Fibroblast of the conjunctiva (primary cell): ENCODE data around the gene SLC19A1.

ENCODE experiments used
- DNase-seq: peaks from one replicate; pipeline ENCODE4 v3.0.0-alpha.2; 2010; ENCODE audit warnings: low read depth

Gene SLC19A1

DNA sequence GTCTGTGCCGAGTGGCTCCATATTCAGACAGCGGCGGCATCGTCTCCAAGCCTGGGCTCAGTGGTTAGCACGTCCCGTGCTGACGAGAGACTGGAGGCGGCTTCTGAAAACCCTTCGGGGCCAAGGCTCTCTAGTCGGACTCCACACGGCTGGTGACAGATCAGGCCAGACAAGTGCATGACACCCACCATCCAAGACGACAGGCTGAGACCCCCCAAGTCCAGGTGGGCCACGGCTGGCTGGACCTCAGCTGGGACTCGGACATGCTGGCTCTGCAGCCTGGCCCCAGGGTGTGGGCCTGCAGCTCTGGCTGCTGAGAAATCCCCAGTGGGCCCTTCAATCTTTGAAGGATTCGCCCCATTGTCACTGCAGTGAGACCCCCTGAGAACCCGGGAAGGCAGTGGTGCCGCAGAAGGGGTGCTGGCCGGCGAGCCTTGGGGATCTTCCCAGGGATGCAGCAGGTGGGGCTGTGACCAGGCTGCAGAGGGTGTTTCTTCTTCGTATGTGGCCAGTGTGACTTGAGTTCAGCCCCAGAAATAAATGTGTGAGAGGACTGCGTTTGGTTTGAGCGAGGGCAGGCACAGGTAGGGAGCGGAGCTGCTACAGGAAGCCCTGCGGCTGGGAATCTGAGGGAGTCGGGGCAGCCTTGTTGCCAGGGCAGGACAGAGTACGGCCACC, 15.9 kb upstream of the SLC19A1 start:
- no peak for DNase-seq

DNA sequence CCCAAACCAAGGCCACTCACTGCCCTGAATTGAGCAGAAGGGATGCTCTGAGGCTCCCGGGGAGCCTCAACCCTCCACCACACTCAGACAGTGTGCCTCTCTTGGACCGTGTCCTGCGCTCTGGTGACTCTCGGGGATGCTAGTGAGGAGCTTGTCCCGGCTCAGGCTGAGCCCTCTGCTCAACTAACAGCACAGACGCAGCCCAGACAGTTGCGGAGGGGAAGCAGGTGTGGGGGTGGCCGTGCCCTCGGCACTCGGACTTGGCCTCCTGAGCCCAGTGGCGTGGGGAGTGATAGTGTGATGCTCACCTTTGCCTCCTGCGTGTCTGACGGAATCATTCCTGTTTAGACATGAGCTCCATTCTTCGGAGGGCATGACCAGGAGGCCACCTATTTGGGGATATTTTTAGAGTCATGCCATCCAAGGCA, 15.4 kb upstream of the SLC19A1 start:
- no peak for DNase-seq

DNA sequence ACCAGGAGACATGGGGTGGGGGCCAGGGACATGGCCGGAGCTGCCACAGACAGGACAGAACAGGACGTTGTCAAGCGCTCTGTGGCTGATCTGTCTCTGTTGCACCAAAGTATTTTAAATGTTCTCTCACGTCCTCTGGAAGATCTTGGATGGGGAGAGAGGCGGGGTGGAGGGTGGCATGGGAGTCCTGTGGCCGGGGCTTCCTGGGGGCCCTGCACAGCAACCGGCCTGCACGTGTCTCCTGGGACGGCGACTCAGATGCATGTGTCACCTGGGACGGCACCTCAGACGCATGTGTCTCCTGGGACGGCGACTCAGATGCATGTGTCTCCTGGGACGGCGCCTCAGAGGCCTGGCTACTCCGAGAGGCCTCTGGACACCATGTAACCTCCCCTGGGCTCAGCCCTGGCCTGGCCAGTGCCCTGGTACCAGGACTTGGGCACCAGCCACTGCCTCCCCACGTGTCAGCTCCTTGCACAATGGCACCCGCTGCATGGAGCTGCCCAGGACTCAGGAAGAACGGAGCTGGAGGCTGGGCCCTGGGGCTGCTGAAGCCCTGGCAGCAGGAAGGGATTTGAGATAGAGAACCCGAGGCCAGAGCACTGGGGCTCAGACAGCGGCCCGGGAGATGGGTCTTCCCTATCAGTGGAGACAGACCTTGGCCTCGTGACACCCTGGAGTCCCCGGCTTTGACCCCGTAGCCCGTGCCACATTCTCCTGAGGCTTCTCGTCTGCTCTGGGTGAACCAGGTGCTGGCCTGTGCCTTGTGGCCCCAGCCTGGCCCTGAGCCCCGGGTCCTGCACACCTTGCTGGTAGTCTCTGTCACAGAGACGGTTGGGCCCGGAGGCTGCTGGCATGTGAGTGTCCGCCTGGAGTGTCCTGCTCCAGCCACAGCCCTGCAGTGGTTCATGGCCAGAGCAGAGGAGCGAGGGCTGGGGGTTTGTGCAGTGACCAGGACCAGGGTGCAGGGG, 14.7 kb upstream of the SLC19A1 start:
- no peak for DNase-seq

DNA sequence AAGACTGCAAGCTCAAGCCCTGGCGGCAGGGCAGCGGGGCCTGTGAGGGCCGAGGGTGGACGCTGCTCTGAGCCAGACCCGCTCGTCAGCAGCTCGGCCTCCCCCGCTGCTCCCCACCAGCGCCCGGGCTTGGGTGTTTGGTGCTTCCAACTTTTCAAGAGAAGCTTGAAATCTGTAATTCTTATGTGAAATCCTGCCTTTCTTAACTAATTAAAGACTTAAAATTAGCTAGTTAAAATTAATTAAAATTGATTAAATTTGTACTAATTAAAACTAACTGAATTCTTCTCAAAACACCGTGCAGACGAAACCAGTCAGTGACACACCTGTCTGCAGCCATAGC, 14.0 kb upstream of the SLC19A1 start:
- no peak for DNase-seq

DNA sequence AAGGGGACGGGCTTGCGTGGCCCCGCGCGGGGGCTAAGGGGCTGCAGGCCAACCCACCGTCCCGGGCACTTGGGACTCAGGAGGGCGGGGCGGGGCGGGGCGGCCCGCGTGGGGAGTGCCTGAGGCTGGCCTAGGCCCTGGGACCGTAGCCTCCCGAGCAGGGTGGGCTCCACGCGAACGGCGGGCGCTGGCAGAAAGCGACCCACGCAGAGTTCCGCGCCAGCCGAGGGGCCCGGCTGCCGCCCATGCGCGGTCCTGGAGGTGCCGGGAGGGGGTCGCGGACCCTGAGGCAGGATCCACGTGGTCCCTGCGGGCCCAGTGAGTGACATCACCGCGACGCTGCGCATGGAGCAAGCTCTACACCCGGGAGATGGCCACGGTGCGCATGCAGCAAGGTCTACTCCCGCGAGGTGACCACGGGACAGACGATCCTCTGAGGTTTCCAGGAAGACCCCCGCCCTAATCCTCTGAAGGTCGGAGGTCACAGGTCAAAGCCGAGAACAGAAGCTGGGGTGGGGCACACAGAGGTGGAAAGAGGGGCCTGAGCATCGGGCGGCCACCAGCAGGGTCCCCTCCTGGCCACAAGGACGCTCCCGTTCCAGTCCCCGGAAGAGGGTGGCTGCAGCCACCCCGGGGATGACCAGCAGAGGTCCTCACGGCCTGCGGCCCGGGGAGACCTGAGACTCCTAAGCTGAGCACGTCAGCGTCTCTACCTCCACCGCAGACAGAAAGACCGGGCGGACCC, 13.5 kb upstream of the SLC19A1 start:
- DNase-seq: peak; percentile 50

DNA sequence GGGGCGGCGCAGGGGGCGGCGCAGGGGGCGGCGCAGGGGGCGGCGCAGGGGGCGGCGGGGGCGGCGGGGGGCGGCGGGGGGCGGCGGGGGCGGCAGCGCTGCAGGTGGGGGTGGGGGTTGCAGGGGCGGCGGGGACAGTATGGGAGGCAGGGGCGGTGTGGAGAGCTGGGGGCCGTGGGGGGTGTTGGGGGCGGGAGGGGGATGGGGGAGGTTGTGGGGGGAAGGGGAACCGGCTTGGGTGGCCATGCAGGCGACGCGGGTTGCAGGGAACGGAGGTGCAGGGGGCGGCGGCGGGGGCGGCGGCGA, 13.0 kb upstream of the SLC19A1 start:
- DNase-seq: no peak

DNA sequence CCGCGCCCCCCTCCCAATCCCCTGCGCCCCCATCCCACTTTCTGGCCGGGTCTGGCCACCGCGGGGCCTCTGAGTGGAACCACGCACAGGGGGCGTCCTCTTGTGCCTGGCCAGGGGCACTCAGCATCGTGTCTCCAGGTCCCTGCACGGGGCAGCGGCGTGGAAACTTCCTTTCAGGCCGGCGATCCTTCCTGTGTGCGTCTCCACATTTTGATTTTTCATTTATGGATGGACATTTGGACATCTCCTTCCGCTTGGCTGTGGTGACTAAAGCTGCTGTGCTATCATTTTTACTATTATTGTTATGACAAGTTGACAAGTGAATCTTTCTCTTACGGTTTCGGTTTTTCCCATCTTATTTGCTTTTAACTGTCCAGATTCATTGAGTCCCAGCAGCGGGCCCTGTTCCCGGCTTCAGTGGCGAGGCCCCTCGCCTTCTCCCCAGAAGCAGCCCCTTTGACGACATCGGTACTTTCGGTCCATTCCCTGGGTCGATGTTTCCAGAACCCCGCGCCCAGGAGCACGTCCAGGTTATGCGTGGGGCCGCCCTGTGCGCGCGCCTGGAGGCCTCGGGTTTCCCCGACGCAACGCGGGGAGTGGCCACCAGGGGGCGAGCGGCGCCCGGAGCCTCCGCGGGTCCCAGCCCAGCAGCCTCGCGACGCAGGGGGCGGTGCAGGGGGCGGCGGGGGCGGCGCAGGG, 12.4 kb upstream of the SLC19A1 start:
- DNase-seq: no peak

DNA sequence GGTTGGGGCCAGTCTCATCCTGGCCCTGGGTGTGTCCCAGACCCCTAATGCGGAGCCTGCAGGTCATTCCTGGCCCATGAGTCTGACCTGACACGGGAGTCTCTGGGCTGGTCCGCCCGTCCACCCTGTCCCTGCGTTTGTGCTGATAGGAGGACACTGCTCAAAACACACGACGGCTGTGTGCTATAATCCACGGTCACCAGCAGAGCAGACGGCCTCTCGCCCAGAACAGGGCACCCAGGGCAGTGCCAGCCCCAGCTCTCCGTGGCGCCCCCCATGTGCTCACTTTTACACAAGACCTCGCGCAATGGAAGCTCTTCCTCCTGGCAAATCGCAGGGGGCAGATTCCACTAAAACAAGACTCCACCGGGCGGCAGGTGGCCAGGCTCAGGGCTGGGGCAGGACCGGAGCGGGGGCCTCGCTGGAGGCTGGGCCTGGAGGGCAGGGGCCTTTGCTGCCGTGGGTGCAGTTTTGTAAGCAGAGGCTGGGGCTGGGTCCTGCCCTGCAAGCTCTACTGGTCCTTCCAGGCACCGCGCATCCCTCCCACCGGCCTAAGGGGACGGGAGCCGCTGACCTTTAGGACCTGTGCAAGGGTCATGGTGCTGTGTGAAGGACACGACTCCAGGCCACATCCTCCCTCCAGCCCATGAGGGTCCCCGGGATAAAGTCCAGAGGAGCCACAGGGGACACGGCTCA, 10.6 kb upstream of the SLC19A1 start:
- DNase-seq: no peak

DNA sequence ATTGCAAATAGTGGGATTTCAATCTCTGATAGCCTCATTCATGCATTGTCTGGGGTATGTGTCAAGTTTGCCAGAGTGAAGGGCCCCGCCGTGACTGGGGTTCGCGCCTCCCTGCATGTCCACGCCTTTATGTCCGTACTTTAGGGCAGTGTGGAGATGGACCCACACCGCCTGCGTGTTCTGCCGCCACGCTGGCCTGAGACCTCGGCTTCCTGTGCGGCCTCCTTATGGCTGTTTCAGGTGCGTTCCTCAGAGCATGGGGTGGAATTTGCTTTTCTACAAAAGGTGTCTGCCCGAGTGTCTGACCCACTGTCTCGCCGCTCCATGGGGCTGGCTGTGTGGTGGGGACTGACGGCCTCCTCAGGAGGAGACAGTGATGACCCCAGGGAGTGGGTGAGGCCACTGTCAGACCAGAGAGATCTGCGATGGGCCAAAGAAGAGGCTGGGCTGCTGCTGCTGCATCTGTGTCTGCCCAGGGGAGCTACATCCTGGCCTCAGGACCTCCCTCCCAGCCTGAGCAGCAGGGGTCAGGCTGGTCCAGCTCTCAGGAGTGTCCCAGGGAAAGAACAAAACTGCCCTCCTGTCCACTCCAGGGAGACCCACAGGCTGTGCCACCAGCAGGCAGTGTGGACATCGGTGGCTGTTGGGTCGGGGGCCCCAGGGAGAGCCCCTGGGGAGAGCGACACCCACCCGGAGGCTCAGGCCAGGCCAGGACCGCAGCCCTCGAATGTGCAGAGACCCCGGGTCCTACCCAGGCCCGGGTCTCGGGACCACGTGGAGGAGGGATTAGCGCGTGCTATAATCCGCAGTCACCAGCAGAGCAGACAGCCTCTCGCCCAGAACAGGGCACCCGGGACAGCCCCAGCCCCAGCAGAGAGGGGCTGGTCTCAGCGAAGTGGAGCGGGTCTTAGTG, 9.8 kb upstream of the SLC19A1 start:
- no peak for DNase-seq

DNA sequence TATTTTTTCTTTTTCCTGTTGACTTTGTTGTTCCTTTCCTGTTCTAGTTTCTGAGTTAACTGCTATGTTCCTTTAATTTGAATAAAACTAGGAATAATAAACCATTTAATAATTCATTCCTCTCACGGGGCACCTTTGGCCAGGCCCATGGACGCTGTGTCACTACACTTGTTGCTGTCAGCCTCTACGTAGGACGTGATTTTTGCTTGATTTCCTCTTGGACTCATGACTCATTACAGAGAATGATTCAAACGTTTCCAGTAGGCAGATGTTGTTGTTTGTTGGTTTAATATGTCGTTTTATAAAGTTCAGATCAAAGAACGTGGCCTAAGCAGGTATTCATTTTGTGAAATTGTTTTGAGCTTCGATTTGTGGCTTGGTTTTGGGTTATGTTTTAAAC, 9.1 kb upstream of the SLC19A1 start:
- DNase-seq: peak; percentile 33

DNA sequence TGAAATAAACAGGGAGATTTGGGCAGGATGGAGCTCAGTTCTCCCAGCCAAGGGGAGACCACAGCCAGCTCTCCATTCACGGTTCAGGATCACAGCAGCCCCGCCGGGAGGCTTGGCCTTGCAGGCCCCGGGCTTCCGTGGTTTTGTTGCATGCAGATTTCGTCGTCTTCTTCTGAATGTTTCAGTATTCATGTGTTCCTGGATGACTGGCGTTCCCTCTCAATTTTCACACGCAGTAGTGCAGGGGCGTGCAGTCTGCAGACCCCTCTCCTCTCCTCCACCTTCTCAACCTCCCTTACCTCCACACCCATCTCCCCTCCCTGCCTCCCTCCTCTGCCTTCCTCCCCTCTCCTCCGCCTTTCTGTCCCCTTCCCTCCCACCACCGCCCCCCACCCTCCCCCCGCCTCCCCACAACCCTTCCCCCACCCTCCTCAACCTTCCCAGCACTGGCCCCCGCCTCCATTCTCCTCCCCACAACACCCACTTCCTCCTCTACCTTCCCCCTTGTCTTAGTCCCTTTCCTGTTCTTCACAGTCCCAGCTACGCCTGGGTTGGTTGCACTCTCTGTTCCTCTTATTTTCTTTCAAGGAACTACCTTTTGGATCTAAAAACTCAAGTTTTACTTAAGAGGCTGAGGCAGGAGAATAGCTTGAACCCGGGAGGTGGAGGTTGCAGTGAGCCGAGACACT, 8.4 kb upstream of the SLC19A1 start:
- DNase-seq: no peak

DNA sequence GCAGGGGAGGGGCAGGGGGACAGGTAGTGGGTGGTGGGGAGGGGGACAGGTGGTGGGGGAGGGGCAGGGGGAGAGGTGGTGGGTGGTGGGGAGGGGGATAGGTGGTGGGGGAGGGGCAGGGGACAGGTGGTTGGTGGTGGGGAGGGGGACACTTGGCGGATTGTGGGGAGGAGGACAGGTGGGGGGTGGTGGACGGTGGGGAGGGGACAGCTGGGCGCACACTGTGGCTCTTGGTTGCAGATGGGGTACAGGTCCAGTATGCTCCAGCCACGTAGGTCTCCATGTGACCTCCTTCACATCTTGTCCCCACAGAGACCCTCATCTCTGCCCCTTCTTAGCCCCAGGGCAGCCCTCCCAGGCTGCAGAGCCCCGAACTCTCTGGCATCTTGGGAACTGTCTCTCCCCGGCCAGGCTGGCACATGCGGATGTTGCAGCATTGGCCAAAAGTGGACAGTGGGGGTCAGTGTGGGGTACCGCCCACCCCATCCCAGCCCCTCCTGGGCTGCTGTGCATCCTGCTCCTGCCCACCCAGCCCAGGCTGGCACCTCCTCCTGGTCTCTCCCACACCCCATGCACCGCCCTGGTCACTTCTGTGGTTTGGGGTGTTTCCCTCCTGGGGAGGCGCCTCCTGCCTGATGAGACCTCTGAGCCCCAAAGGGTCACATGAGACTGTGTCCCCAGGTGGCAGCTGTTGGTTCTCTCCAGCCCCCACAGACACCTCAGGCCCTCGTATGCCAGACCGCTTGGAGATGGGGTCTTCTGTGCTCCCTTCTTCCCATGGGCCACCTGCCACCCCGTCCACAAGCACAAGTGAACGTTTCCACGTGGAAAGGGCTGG, 7.6 kb upstream of the SLC19A1 start:
- no peak for DNase-seq

DNA sequence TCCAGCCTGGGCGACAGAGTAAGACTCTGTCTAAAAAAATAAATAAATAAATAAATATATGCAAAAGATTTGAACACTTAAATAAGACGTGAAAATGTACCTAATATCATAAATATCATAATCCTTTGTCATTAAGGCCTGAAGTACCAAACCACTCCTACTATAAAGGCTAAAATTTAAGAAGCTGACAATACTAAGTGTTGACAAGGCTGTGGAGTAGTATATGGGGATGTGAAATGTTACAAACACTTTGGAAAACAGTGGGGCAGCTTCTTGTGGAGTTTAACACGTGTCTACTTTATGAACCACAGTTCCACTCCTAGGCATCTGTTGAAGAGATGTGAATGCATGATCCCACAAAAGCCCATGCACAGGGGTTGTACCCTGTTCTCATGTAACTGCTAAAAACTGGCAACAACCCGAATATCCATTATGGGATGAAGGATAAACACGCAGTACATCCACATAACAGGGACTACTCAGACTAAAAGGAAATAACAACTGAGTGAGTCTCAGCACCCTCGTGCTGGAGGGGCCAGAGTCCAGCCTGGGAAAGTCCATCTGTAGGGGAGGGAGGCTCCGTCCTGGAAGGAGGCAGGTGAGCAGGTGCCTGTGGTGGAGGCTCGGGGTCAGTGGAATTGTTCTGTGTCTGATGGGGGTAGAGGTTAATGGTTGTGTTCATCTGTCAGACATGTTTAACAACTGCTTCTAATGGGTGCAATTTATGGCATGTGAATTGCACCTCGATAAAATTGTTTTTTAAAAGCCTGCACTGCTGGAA, 6.7 kb upstream of the SLC19A1 start:
- no peak for DNase-seq

DNA sequence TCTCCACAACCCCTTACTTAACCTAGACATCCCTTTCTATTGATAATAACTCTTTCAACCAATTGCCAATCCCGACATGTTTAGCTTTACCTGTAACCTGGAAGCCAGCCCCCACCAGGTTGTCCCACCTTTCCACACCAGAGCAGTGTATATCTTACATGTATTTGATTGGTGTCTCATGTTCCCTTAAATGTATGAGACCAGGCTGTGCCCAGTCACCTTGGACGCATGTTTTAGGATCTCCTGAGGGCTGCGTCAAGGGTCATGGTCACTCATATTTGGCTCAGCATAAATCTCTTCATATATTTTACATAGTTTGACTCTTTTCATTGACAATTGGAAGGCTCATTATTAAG, 5.3 kb upstream of the SLC19A1 start:
- no peak for DNase-seq

DNA sequence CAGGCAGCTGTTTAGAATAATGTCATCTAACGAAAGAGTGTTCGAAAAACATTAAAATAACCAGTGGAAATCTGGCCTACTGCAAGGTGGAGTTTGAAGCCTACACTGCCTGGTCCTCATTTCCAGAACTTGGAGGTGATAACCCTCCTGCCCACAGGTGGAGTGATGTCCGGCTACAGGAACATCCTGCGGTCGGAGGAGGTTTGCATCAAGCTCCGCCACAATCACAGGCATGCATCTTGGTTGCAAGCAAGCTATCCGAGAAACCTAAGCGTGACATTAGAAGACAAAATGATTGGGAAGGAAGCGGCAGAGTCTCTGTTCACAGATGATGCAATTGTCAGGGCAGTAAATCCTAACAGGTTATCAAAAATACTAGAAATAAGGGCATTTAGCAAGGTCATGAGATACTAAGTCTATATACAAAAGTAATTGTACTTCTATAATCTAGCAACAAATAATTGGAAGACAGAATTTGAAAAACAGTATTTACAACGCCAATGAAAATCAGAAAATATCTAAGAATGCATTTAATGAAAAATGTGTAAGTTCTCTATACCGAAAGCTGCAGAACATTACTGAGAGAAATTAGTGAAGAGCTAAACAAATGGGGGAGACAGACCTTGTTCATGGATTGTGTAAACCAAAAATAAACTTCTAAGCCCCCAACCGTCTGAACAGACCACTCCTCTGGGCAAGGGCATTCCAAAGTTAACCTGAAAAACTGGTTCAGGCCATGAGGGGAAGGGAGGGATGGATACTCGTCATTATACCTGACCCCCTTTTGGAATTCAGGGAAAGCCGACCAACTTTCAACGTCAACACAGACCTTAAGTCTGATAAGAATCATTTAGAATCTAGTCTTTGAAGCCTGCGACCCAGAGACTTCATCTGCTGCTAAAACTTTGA, 4.7 kb upstream of the SLC19A1 start:
- DNase-seq: no peak

DNA sequence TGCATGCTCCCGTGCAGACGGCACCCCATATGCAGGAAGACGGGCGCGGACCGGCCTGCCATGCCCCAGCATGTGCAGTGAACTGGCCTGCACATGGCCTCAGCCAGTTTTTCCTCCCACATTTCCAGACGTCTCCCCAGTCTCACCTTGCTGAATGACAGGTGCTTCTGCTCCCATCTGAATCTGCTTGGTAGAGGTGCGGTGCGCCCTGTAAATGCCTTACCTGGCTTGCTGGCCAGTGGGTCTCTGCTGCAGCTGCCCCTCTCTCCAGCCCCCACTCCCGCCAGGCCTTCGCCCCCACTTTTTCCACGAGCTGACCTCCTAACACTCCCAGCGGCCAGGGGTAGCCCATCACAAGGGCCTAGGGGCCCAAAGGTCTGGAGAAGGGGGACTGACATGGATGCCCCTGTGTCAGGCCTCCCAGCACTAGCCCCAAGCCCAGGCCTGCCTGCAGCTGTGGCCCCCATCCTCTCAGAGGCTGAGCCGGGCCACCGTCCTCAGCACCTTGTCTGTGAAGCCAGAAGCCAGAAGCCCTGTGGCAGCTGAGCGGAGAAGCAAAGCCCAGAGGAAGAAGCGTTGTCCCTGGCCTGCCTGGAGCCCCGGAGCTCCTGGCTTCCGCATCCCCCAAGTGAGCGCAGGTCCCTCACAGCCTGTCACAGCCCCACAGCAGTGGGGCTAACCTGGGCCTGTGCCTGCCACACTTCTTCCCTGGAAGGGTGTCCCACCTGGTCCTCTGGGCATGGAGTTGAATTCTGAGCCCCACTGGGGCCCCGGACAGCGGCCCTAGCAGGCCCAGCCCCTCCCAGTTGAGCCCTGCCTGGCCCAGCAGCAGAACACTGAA, 3.7 kb upstream of the SLC19A1 start:
- DNase-seq: no peak

DNA sequence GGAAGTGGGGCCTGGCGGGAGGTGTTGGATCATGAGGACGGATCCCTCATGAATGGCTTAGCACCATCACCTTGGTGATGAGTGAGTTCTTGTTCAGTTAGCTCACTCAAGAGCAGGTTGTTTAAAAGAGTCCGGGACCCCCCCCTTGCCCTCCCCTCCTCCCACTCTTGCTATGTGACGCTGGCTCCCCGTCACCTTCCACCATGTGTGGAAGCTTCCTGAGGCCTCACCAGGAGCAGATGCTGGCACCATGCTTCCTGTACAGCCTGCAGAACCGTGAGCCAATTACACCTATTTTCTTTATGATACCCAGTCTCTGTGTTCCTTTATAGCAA, 3.0 kb upstream of the SLC19A1 start:
- no peak for DNase-seq
